ENCODE results near the gene SYNDIG1L.
A peak's percentile ranks its signal among the peaks of the same experiment; 100 is the strongest.

Gene SYNDIG1L

DNA sequence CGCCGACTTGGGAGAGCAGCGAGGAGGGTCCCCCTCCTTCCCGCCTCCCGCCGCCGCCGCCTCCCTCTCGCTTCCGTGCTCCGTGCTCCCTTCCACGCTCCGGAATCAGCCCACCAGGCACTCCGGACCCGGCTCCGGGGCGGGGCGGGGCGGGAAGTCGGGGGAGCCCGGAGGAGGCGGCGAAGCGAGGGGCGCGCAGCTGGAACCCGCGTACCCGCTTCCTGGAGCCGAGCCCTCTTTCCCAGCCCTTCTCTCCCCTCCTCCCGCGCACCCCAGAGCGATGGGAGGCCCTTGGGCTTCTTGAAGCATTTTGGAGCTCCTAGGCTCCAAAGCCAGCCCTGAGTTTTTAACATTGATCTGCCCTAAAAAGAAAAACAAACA lies at the start of gene SYNDIG1L:
SYNDIG1L (minus strand) TSS at position 9 of the 381 bp plus-strand sequence. CDS start 16,466 bp downstream, outside the sequence.
- Histone ChIP-seq H3K9me3 (ENCODE audit: control insufficient read depth in 5 of 5, low read length in 5 of 5) (peaks cover 0 to 2% (median 0%) of the 10 kb centered on the region in 5 donors), H3K4me1 (ENCODE audit: control insufficient read depth in 5 of 5, insufficient read depth in 5 of 5, low read length in 5 of 5) (peaks cover 0 to 4% (median 3%) of the 10 kb centered on the region in 5 donors), H3K36me3 (ENCODE audit: control insufficient read depth in 5 of 5, insufficient read depth in 5 of 5, low read length in 5 of 5) (no peaks in the 10 kb centered on the region), H3K4me3 (ENCODE audit: low read depth in 1 of 5, low read length in 5 of 5) (no peak within 1 kb of the TSS), H3K9ac (ENCODE audit: low read length in 5 of 5) (no peak within 1 kb of the TSS), H3K27me3 (ENCODE audit: control insufficient read depth in 5 of 5, insufficient read depth in 4 of 5, low read length in 5 of 5) (peaks cover 7 to 18% (median 12%) of the 10 kb centered on the region in 5 donors), H3K27ac (ENCODE audit: low read depth, low read length) (no peak within 1 kb of the TSS)

DNA sequence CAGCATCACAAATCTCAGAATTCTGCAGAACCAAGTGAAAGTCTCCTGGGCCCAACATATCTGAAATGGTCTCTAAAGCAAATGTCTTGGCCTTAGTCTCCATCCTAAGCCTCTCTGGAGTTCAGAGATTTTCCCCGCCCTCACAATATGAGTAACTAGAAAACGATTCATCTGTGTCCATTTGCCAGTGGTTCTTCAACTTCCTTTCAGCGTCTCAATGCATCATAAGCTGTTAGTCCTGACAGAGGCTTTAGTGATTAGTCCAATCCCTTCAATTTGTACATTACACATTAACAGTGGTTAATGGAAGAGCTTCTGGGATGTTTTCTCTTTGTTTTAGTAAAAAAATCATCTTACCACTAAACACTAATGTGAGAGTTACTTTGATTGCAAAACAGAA lies 49.7 kb upstream of the SYNDIG1L start:
- peaks cover 19 to 72% (median 54%) of the 10 kb centered on the region in 5 donors for H3K36me3 ChIP-seq (ENCODE audit: control insufficient read depth in 5 of 5, insufficient read depth in 5 of 5, low read length in 5 of 5)
- H3K9ac ChIP-seq (ENCODE audit: low read length in 5 of 5), result no peak overlapping the region
- H3K27ac ChIP-seq (ENCODE audit: low read depth, low read length), result no peak overlapping the region
- H3K4me3 ChIP-seq (ENCODE audit: low read depth in 1 of 5, low read length in 5 of 5), result no peak overlapping the region
- no peaks in the 10 kb centered on the region for H3K27me3 ChIP-seq (ENCODE audit: control insufficient read depth in 5 of 5, insufficient read depth in 4 of 5, low read length in 5 of 5)
- no peaks in the 10 kb centered on the region for H3K9me3 ChIP-seq (ENCODE audit: control insufficient read depth in 5 of 5, low read length in 5 of 5)
- peaks cover 0 to 9% (median 6%) of the 10 kb centered on the region in 5 donors for H3K4me1 ChIP-seq (ENCODE audit: control insufficient read depth in 5 of 5, insufficient read depth in 5 of 5, low read length in 5 of 5)

DNA sequence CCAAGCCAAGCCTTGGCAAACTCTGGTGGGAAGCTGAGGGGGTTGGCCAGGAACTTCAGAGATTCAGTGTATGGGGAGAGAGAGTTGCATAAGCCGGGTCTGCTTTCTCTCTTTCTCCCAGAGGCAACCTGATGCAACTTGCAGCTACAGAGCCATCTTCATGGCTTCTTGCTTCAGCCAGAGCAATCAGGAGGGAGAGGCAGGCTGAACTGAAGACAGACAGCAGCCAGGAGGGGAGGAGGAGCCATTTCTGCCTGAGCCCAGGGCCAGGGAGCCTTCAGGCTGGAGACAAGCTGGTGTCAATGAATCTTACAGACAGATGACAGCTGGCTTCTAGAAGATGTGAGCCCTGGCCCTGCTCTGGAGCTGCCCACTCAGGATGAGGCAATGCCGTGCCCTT lies 48.4 kb upstream of the SYNDIG1L start:
- Histone ChIP-seq H3K4me1 (ENCODE audit: control insufficient read depth in 5 of 5, insufficient read depth in 5 of 5, low read length in 5 of 5) (peaks cover 0 to 22% (median 6%) of the 10 kb centered on the region in 5 donors), H3K9me3 (ENCODE audit: control insufficient read depth in 5 of 5, low read length in 5 of 5) (no peaks in the 10 kb centered on the region), H3K27ac (ENCODE audit: low read depth, low read length) (no peak overlapping the region), H3K9ac (ENCODE audit: low read length in 5 of 5) (peak overlapping the region in 1 of 5 donors; percentile 36), H3K4me3 (ENCODE audit: low read depth in 1 of 5, low read length in 5 of 5) (no peak overlapping the region), H3K27me3 (ENCODE audit: control insufficient read depth in 5 of 5, insufficient read depth in 4 of 5, low read length in 5 of 5) (no peaks in the 10 kb centered on the region), H3K36me3 (ENCODE audit: control insufficient read depth in 5 of 5, insufficient read depth in 5 of 5, low read length in 5 of 5) (peaks cover 12 to 71% (median 42%) of the 10 kb centered on the region in 5 donors)

DNA sequence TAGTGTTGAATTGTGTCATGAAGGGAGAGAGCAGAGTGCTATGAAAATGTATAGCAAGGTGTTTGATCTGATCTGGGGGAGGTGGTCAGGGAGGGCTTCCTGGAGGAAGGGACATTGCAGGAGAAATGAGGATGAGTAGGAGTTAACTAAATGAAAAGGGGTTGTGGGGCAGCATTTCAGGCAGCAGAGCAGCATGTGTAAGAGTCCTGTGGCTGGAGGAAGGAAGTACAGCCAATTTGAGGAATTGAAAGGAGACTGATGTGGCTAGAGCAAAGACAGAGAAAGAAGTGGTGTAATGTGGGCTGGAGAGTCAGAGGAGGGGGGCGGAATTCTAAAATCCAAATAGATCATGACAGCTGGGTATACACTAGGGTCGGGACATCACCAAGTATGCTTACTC lies 46.6 kb upstream of the SYNDIG1L start:
- no peak overlapping the region for H3K9ac ChIP-seq (ENCODE audit: low read length in 5 of 5)
- H3K4me3 ChIP-seq (ENCODE audit: low read depth in 1 of 5, low read length in 5 of 5), result no peak overlapping the region
- no peaks in the 10 kb centered on the region for H3K27me3 ChIP-seq (ENCODE audit: control insufficient read depth in 5 of 5, insufficient read depth in 4 of 5, low read length in 5 of 5)
- H3K9me3 ChIP-seq (ENCODE audit: control insufficient read depth in 5 of 5, low read length in 5 of 5), result no peaks in the 10 kb centered on the region
- H3K36me3 ChIP-seq (ENCODE audit: control insufficient read depth in 5 of 5, insufficient read depth in 5 of 5, low read length in 5 of 5), result peaks cover 0 to 65% (median 33%) of the 10 kb centered on the region in 5 donors
- H3K27ac ChIP-seq (ENCODE audit: low read depth, low read length), result no peak overlapping the region
- peaks cover 0 to 30% (median 6%) of the 10 kb centered on the region in 5 donors for H3K4me1 ChIP-seq (ENCODE audit: control insufficient read depth in 5 of 5, insufficient read depth in 5 of 5, low read length in 5 of 5)

DNA sequence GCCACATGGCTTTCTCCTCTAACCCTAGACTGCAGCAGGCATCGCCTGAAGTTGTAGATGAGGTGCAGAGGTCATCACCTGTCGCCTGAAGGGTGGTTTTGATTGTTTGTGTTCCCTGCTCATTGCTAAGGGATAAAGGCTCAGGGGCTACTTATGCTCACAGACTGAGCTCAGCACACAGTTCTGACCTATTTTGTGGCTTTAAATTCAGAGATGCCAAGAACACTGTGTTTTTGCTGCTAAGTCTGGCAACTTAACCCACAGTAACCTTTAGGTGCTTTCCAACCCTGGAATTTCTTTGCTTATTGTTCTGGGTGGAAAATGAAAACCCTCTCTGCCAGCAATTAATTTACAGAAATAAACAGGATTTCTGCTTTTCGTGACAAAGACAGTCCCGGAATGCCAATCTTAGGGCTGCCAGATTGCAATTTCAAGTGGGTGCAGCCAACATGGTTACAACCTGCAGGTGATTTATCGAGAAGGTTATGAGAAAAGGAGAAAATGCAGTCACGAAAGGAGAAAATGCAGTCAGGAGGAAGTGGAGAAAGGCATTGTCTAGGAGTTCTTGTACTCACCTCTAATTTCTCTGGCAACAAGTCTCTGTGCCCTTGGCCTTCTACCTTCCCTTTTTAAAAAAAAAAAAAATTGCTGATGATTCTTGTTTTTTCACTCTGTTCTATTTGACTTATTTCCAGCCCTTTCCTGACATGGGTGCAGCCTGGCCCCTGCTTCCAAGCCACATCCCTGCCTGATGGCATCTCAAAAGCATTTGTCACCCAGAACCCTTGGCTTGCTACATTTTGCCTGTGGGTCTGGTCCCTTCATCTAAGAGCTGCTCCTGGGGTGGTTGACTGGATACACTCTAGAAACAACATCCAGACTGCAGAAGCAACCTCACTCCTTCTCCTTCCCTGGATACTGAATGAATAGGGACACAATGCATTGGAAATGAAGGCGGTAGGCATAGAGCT lies 43.8 kb upstream of the SYNDIG1L start:
- Histone ChIP-seq H3K4me1 (ENCODE audit: control insufficient read depth in 5 of 5, insufficient read depth in 5 of 5, low read length in 5 of 5) (peaks cover 0 to 25% (median 4%) of the 10 kb centered on the region in 5 donors), H3K27ac (ENCODE audit: low read depth, low read length) (no peak overlapping the region), H3K27me3 (ENCODE audit: control insufficient read depth in 5 of 5, insufficient read depth in 4 of 5, low read length in 5 of 5) (no peaks in the 10 kb centered on the region), H3K36me3 (ENCODE audit: control insufficient read depth in 5 of 5, insufficient read depth in 5 of 5, low read length in 5 of 5) (peaks cover 0 to 50% (median 22%) of the 10 kb centered on the region in 5 donors), H3K4me3 (ENCODE audit: low read depth in 1 of 5, low read length in 5 of 5) (no peak overlapping the region), H3K9me3 (ENCODE audit: control insufficient read depth in 5 of 5, low read length in 5 of 5) (no peaks in the 10 kb centered on the region), H3K9ac (ENCODE audit: low read length in 5 of 5) (no peak overlapping the region)

DNA sequence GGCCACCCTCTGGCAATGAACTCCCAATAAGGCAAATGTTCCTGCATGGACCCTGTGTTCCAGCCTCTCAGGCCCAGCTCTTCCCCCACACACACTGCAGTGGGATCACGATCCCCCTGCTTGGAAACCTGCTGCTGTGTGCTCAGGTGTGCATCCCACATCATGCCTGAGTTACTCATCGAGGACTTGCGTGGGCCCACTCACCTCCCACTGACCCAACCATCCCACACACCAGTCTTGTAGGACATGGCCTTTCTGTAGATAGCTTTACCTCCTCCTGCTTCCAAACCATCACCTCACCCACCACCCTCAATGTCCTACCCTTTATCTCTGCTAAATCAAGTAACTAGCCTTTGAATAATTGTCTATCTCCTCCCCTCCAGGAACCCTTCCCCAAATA lies 42.5 kb upstream of the SYNDIG1L start:
- H3K4me3 ChIP-seq (ENCODE audit: low read depth in 1 of 5, low read length in 5 of 5), result no peak overlapping the region
- H3K9me3 ChIP-seq (ENCODE audit: control insufficient read depth in 5 of 5, low read length in 5 of 5), result no peaks in the 10 kb centered on the region
- peaks cover 0 to 37% (median 12%) of the 10 kb centered on the region in 5 donors for H3K36me3 ChIP-seq (ENCODE audit: control insufficient read depth in 5 of 5, insufficient read depth in 5 of 5, low read length in 5 of 5)
- H3K4me1 ChIP-seq (ENCODE audit: control insufficient read depth in 5 of 5, insufficient read depth in 5 of 5, low read length in 5 of 5), result peaks cover 0 to 25% (median 4%) of the 10 kb centered on the region in 5 donors
- H3K9ac ChIP-seq (ENCODE audit: low read length in 5 of 5), result no peak overlapping the region
- no peak overlapping the region for H3K27ac ChIP-seq (ENCODE audit: low read depth, low read length)
- no peaks in the 10 kb centered on the region for H3K27me3 ChIP-seq (ENCODE audit: control insufficient read depth in 5 of 5, insufficient read depth in 4 of 5, low read length in 5 of 5)

DNA sequence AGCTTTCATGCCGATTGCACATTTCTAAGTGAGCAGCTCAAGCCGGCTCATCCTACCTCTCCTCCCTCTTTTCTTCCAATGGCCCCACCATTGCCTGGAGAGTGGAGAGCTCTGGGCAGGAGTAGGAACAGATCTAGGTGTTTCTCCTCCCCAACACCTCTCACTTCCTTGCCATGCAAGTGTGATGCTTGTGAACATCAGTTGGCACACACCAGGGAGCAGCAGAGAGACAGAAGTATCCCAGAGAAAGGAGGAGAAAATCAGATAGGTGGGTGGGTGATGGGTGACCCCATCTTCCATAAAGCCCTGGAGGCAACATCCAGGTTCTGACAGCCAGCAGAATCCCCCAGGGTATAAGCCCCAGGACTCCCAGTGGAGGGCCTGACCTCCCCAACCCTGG lies 39.3 kb upstream of the SYNDIG1L start:
- Histone ChIP-seq H3K9me3 (ENCODE audit: control insufficient read depth in 5 of 5, low read length in 5 of 5) (no peaks in the 10 kb centered on the region), H3K4me1 (ENCODE audit: control insufficient read depth in 5 of 5, insufficient read depth in 5 of 5, low read length in 5 of 5) (peaks cover 0 to 26% (median 4%) of the 10 kb centered on the region in 5 donors), H3K4me3 (ENCODE audit: low read depth in 1 of 5, low read length in 5 of 5) (no peak overlapping the region), H3K27ac (ENCODE audit: low read depth, low read length) (no peak overlapping the region), H3K27me3 (ENCODE audit: control insufficient read depth in 5 of 5, insufficient read depth in 4 of 5, low read length in 5 of 5) (no peaks in the 10 kb centered on the region), H3K36me3 (ENCODE audit: control insufficient read depth in 5 of 5, insufficient read depth in 5 of 5, low read length in 5 of 5) (peaks cover 0 to 19% (median 2%) of the 10 kb centered on the region in 5 donors), H3K9ac (ENCODE audit: low read length in 5 of 5) (no peak overlapping the region)

DNA sequence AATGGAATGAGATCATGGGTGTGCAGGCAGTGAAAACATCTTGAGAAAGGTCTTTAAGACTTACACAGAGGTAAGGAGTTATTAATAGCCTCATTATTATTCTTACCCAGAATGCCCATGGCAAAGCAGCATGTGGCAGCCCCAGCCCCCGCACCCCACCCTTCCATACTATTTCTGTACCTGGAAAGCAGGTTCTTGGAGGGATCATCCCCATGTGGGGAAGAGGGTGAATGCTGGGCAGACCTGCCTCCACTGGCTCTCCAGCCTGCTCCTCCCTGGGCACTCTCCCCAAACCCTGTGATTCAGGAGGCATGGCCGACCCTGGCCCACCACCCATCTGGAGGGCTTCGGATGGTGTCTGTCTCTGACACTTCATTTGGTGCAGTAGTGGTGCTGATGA lies 38.8 kb upstream of the SYNDIG1L start:
- Histone ChIP-seq H3K36me3 (ENCODE audit: control insufficient read depth in 5 of 5, insufficient read depth in 5 of 5, low read length in 5 of 5) (peaks cover 0 to 14% (median 2%) of the 10 kb centered on the region in 5 donors), H3K4me3 (ENCODE audit: low read depth in 1 of 5, low read length in 5 of 5) (no peak overlapping the region), H3K27me3 (ENCODE audit: control insufficient read depth in 5 of 5, insufficient read depth in 4 of 5, low read length in 5 of 5) (no peaks in the 10 kb centered on the region), H3K9me3 (ENCODE audit: control insufficient read depth in 5 of 5, low read length in 5 of 5) (no peaks in the 10 kb centered on the region), H3K4me1 (ENCODE audit: control insufficient read depth in 5 of 5, insufficient read depth in 5 of 5, low read length in 5 of 5) (peaks cover 0 to 26% (median 2%) of the 10 kb centered on the region in 5 donors), H3K9ac (ENCODE audit: low read length in 5 of 5) (no peak overlapping the region), H3K27ac (ENCODE audit: low read depth, low read length) (no peak overlapping the region)

DNA sequence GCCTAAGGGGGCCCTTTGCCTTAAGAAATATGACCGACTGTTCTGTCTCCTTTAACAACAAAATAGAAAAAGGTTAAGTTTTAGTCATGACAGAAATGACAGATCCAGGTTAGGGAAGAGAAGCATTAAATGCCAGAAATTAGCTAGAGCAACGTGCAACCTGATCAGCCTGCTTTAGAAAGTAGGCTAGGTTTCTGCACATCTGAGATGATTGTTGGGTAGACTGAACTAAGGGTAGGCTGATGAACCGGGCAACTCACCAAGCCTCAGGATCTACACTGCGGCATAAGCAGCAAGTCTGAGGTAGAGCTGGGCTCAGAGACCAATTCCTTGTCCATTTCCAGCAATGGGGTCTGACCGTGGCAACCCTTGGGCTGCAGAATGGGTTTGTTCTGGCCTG lies 37.7 kb upstream of the SYNDIG1L start:
- Histone ChIP-seq H3K9me3 (ENCODE audit: control insufficient read depth in 5 of 5, low read length in 5 of 5) (no peaks in the 10 kb centered on the region), H3K9ac (ENCODE audit: low read length in 5 of 5) (no peak overlapping the region), H3K4me3 (ENCODE audit: low read depth in 1 of 5, low read length in 5 of 5) (no peak overlapping the region), H3K36me3 (ENCODE audit: control insufficient read depth in 5 of 5, insufficient read depth in 5 of 5, low read length in 5 of 5) (peaks cover 0 to 7% (median 0%) of the 10 kb centered on the region in 5 donors), H3K4me1 (ENCODE audit: control insufficient read depth in 5 of 5, insufficient read depth in 5 of 5, low read length in 5 of 5) (peaks cover 0 to 20% (median 0%) of the 10 kb centered on the region in 5 donors), H3K27ac (ENCODE audit: low read depth, low read length) (no peak overlapping the region), H3K27me3 (ENCODE audit: control insufficient read depth in 5 of 5, insufficient read depth in 4 of 5, low read length in 5 of 5) (no peaks in the 10 kb centered on the region)

DNA sequence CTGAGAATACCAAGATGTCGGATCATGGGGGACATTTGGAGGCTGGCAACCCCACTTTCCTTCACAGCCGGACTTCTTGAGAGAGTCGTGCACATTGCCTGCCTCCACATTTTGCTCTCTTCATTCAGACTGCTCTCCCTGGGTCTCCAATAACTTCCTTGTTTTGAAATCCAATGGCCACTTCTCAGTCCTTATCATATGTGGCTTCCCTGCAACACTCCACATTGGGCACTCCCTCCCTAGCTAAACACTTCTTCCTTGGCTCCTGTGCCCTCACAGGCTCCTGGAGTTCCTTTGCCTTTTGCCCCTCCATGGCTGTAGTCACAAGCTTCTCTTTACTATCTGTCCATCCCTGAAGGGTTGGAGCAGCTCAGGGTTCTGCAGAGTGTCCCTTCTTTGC lies 37.0 kb upstream of the SYNDIG1L start:
- H3K4me1 ChIP-seq (ENCODE audit: control insufficient read depth in 5 of 5, insufficient read depth in 5 of 5, low read length in 5 of 5), result peaks cover 0 to 17% (median 0%) of the 10 kb centered on the region in 5 donors
- H3K9me3 ChIP-seq (ENCODE audit: control insufficient read depth in 5 of 5, low read length in 5 of 5), result no peaks in the 10 kb centered on the region
- H3K9ac ChIP-seq (ENCODE audit: low read length in 5 of 5), result no peak overlapping the region
- no peaks in the 10 kb centered on the region for H3K27me3 ChIP-seq (ENCODE audit: control insufficient read depth in 5 of 5, insufficient read depth in 4 of 5, low read length in 5 of 5)
- peaks cover 0 to 4% (median 0%) of the 10 kb centered on the region in 5 donors for H3K36me3 ChIP-seq (ENCODE audit: control insufficient read depth in 5 of 5, insufficient read depth in 5 of 5, low read length in 5 of 5)
- no peak overlapping the region for H3K4me3 ChIP-seq (ENCODE audit: low read depth in 1 of 5, low read length in 5 of 5)
- H3K27ac ChIP-seq (ENCODE audit: low read depth, low read length), result no peak overlapping the region
